Activated CD8-positive, alpha-beta T cell treated with anti-CD3 and anti-CD28 coated beads for 36 hours (primary cell): ENCODE measurements around the gene HS3ST3A1. TPM values are rescaled to one million over a fixed set of nuclear protein-coding genes. Genes with fewer than 3 reads are reported as not detected.
"Not testable (repeated sequence)": the region's sequence is repeated elsewhere in the genome, so short reads cannot be mapped to it uniquely, and the experiment has no call there.

Source experiments
- ATAC-seq: fragments of 200-7000 bp; cut with Tn5 transposase; one replicate; pipeline ENCODE4 v1.10.0; 2021; ENCODE audit warnings: mild to moderate bottlenecking, moderate library complexity
- CTCF ChIA-PET: fragments of 350-600 bp; sonication (Branson Sonifier 250); formaldehyde crosslinking; loops from one replicate; lab custom pipeline; 2021; ENCODE audit warnings: antibody characterized with exemption; lab: Charles Lee
- POLR2A ChIA-PET: fragments of 350-600 bp; sonication (Branson Sonifier 250); formaldehyde crosslinking; loops from one replicate; lab custom pipeline; 2021; ENCODE audit warnings: antibody characterized with exemption; lab: Charles Lee
- DNase-seq: peaks from one replicate; pipeline ENCODE4 v3.0.0-alpha.2; 2020
- H3K27ac Mint-ChIP-seq: one replicate; pipeline ENCODE4 v1.8.0; 2021; ENCODE audit warnings: mild to moderate bottlenecking, mixed read lengths
- H3K27me3 Mint-ChIP-seq: one replicate; pipeline ENCODE4 v1.8.0; 2021; ENCODE audit warnings: mixed read lengths
- H3K36me3 Mint-ChIP-seq: one replicate; pipeline ENCODE4 v1.8.0; 2021; ENCODE audit warnings: low read depth, mixed read lengths
- H3K4me1 Mint-ChIP-seq: one replicate; pipeline ENCODE4 v1.8.0; 2021; ENCODE audit warnings: low read depth, mixed read lengths
- H3K4me3 Mint-ChIP-seq: one replicate; pipeline ENCODE4 v1.8.0; 2021; ENCODE audit warnings: mild to moderate bottlenecking, moderate library complexity, mixed read lengths
- H3K9me3 Mint-ChIP-seq: one replicate; pipeline ENCODE4 v1.8.0; 2021; ENCODE audit warnings: mixed read lengths
- intact Hi-C: fragments of 100-400 bp; cut with micrococcal nuclease; formaldehyde crosslinking; loops from one replicate; pipeline ENCODE4 v1.10.0; 2022
- total RNA-seq, 2 experiments: library from RNA; stranded (reverse); gene quantifications; one replicate each; pipeline ENCODE4 v1.2.3, GENCODE V29; 2021
- TF ChIP-seq, protein P1 (sequence below): fragments of 200-600 bp; IDR thresholded peaks from one replicate; pipeline ENCODE4 v1.8.0; 2022; ENCODE audit warnings: antibody characterized with exemption, mild to moderate bottlenecking

The HS3ST3A1 gene
- total RNA-seq, 2 experiments from 2014 or later: 0.11 TPM; not detected in 1

DNA sequence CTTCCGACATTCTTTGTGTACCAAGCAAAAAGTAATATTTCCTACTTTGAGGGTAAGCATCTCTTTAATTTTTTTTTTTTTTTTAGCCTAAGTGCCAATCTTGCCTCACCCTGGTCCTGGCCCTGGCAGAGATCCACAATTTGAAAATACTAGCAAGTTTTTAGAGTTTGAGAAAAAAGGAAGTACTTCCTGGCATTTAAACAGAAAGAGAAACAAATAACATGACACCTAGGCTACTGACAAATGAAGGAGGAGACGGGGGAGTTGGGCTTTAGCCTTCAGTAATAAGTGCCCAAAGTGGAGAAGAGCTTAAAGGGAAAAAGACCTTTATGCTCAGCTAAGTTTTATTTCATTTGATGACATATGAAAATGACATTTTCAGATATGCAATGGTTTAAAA lies 92.8 kb downstream of the HS3ST3A1 start:
- Mint-ChIP-seq H3K4me3 (no peak overlapping the region), H3K9me3 (no peaks in the 10 kb centered on the region), H3K36me3 (no peaks in the 10 kb centered on the region), H3K4me1 (peaks cover 8% of the 10 kb centered on the region), H3K27me3 (peaks cover 15% of the 10 kb centered on the region), H3K27ac (no peak overlapping the region)
- ChIA-PET CTCF (no interaction called here), POLR2A (no interaction called here)
- TF ChIP-seq, protein P1, sequence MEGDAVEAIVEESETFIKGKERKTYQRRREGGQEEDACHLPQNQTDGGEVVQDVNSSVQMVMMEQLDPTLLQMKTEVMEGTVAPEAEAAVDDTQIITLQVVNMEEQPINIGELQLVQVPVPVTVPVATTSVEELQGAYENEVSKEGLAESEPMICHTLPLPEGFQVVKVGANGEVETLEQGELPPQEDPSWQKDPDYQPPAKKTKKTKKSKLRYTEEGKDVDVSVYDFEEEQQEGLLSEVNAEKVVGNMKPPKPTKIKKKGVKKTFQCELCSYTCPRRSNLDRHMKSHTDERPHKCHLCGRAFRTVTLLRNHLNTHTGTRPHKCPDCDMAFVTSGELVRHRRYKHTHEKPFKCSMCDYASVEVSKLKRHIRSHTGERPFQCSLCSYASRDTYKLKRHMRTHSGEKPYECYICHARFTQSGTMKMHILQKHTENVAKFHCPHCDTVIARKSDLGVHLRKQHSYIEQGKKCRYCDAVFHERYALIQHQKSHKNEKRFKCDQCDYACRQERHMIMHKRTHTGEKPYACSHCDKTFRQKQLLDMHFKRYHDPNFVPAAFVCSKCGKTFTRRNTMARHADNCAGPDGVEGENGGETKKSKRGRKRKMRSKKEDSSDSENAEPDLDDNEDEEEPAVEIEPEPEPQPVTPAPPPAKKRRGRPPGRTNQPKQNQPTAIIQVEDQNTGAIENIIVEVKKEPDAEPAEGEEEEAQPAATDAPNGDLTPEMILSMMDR: no peak
- intact Hi-C loops: no loop called here
- DNase-seq (no peak), ATAC-seq (no peak)

DNA sequence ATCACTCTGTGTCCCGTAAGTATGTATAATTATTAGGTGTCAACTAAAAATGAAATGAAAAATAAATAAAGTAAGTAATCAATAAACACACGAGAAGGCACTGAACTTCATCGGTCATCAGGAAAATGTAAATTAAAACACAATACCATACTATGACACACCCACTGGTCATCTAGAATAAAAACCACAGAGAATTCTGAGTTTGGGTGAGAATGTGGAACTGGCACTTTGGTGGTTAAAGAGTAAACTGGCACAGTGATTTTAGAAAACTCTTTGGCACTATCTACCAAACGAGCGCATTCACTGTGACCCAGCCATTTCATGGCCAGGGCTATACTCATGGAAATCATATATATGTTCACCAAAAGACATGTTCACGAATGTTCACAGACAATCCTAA lies 98.2 kb downstream of the HS3ST3A1 start:
- POLR2A ChIA-PET: no interaction called here
- intact Hi-C loops: no loop called here
- Mint-ChIP-seq H3K9me3 (no peaks in the 10 kb centered on the region), H3K27ac (no peak overlapping the region), H3K4me3 (no peak overlapping the region), H3K27me3 (peaks cover 2% of the 10 kb centered on the region), H3K4me1 (no peaks in the 10 kb centered on the region), H3K36me3 (no peaks in the 10 kb centered on the region)
- ATAC-seq (no peak), DNase-seq (no peak)
- TF ChIP-seq, protein P1: no peak
- CTCF ChIA-PET: no interaction called here

- CTCF ChIA-PET: no interaction called here
- Mint-ChIP-seq H3K27me3 (peaks cover 2% of the 10 kb centered on the region), H3K36me3 (no peaks in the 10 kb centered on the region), H3K4me3 (no peak overlapping the region), H3K9me3 (no peaks in the 10 kb centered on the region), H3K27ac (no peak overlapping the region), H3K4me1 (no peaks in the 10 kb centered on the region)
- ATAC-seq (no peak), DNase-seq (no peak)
- intact Hi-C loops: no loop called here
- POLR2A ChIA-PET: no interaction called here
- TF ChIP-seq, protein P1: no peak
Observed at GRCh38 chr17:13502263-13502662, 99.5 kb downstream of the HS3ST3A1 start.

GRCh38 chr17:13500947-13501346 lies 100.8 kb downstream of the HS3ST3A1 start:
- Mint-ChIP-seq H3K27ac (no peak overlapping the region), H3K4me3 (no peak overlapping the region), H3K4me1 (no peaks in the 10 kb centered on the region), H3K27me3 (no peaks in the 10 kb centered on the region), H3K9me3 (no peaks in the 10 kb centered on the region), H3K36me3 (no peaks in the 10 kb centered on the region)
- intact Hi-C loops: no loop called here
- DNase-seq: no peak
- ChIA-PET POLR2A (no interaction called here), CTCF (no interaction called here)
- ATAC-seq: no peak
- TF ChIP-seq, protein P1: no peak

DNA sequence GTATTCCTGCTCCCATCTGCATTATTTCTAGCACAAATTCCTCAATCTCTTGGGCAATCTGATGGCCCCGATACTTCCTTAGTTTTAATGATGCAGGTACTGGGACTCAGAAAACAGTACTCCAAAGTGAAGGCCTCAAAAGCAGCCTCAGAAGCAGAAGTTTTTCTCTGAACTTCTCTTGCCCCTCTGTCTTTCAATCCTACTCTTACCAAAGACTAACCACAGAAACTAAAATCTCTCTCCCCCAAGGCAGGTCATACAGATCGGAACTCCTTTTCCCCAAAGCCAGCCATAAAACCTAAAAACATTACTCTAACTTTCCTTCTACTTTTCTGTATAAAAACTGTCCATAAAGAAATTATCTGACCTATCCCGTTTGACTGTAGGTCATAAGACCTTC lies 103.5 kb downstream of the HS3ST3A1 start:
- ChIA-PET POLR2A (no interaction called here), CTCF (no interaction called here)
- no peak for ATAC-seq
- no peak for DNase-seq
- H3K27ac Mint-ChIP-seq: no peak overlapping the region
- H3K4me3 Mint-ChIP-seq: no peak overlapping the region
- no peaks in the 10 kb centered on the region for H3K4me1 Mint-ChIP-seq
- TF ChIP-seq, protein P1: no peak
- no peaks in the 10 kb centered on the region for H3K36me3 Mint-ChIP-seq
- H3K27me3 Mint-ChIP-seq: no peaks in the 10 kb centered on the region
- intact Hi-C loops: no loop called here
- H3K9me3 Mint-ChIP-seq: no peaks in the 10 kb centered on the region

GRCh38 chr17:13496553-13497056 lies 105.1 kb downstream of the HS3ST3A1 start:
- DNase-seq, intact Hi-C loops, H3K9me3 Mint-ChIP-seq, H3K27me3 Mint-ChIP-seq, H3K4me1 Mint-ChIP-seq, H3K4me3 Mint-ChIP-seq, CTCF ChIA-PET, POLR2A ChIA-PET, ATAC-seq, H3K27ac Mint-ChIP-seq, H3K36me3 Mint-ChIP-seq: not testable (repeated sequence)
